Lung (tissue), 12 donors: Measurements from ENCODE around the gene HOXA11. TPM values are rescaled to one million over a fixed set of nuclear protein-coding genes. Genes with fewer than 3 reads are reported as not detected.

Experiments
- ATAC-seq: fragments of 200-7000 bp; cut with Tn5 transposase; one replicate; pipeline ENCODE4 v1.9.1; 2020; ENCODE audit warnings: moderate number of reproducible peaks; ENCODE audit not compliant: insufficient read depth, low FRiP score
- DNase-seq, 3 donors: peaks; one replicate each; pipeline ENCODE4 v3.0.0-alpha.2; 2013 to 2017
- H3K27ac ChIP-seq, 2 donors: one replicate each; pipeline ENCODE4 v1.5.1; 2013; ENCODE audit warnings: mild to moderate bottlenecking in 2 of 2, moderate library complexity in 2 of 2, control low read depth in 1 of 2, inconsistent platforms in 1 of 2, low read depth in 1 of 2, low read length in 1 of 2
- H3K27me3 ChIP-seq, 3 donors: one replicate each; pipeline ENCODE4 v1.5.1; 2013; ENCODE audit warnings: low read length in 2 of 3; ENCODE audit not compliant: control insufficient read depth in 3 of 3, insufficient read depth in 3 of 3
- H3K36me3 ChIP-seq, 4 donors: one replicate each; pipeline ENCODE4 v1.5.1; 2013; ENCODE audit warnings: low read length in 4 of 4, mild to moderate bottlenecking in 1 of 4, moderate library complexity in 1 of 4; ENCODE audit not compliant: control insufficient read depth in 4 of 4, insufficient read depth in 4 of 4
- H3K4me1 ChIP-seq, 5 donors: one replicate each; pipeline ENCODE4 v1.5.1; 2013; ENCODE audit warnings: low read length in 5 of 5, mild to moderate bottlenecking in 2 of 5, moderate library complexity in 1 of 5; ENCODE audit not compliant: control insufficient read depth in 5 of 5, insufficient read depth in 5 of 5
- H3K4me3 ChIP-seq: one replicate; pipeline ENCODE4 v1.5.1; 2013; ENCODE audit warnings: mild to moderate bottlenecking, control low read depth, moderate library complexity
- H3K9ac ChIP-seq, 2 donors: one replicate each; pipeline ENCODE4 v1.5.1; 2013; ENCODE audit warnings: low read length in 2 of 2, control low read depth in 1 of 2; ENCODE audit not compliant: insufficient read depth in 1 of 2
- H3K9me3 ChIP-seq, 4 donors: one replicate each; pipeline ENCODE4 v1.5.1; 2013; ENCODE audit warnings: low read length in 3 of 4, mild to moderate bottlenecking in 1 of 4, moderate library complexity in 1 of 4; ENCODE audit not compliant: control insufficient read depth in 4 of 4, insufficient read depth in 3 of 4
- WGBS, 2 donors: extraction: QIAGEN DNeasy Blood & Tissue Kit; methylation state at CpG; one replicate each; pipeline ENCODE4 v1.1.7; 2013; 5-methylcytosine and 5-hydroxymethylcytosine counted together
- polyA plus RNA-seq, 2 donors: library from polyadenylated mRNA; stranded (reverse); fragments of 200-250 nt; gene quantifications; one replicate each; pipeline ENCODE4 v1.2.1, GENCODE V29; 2013
- total RNA-seq, 2 donors: library from RNA; depleted of rRNA in 1 of 2; stranded (reverse); fragments of >200 nt in 1 of 2; gene quantifications; one replicate each; pipeline ENCODE4 v1.2.1, GENCODE V29; 2014 to 2021
- TF ChIP-seq, protein P1 (sequence below): IDR thresholded peaks from 2 replicates; pipeline ENCODE4 v1.5.1; 2012; ENCODE audit warnings: mild to moderate bottlenecking; ENCODE audit errors: control extremely low read depth, extremely low read depth
- donor health status: control.
- donor health status: control.
- donor health status: Bipolar disorder and iron deficiency.
- donor health status: healthy.
- donor health status: DM: yes; HTN: yes; CAD: no.

HOXA11 gene
- total and polyA plus RNA-seq, 4 donors: not detected

DNA sequence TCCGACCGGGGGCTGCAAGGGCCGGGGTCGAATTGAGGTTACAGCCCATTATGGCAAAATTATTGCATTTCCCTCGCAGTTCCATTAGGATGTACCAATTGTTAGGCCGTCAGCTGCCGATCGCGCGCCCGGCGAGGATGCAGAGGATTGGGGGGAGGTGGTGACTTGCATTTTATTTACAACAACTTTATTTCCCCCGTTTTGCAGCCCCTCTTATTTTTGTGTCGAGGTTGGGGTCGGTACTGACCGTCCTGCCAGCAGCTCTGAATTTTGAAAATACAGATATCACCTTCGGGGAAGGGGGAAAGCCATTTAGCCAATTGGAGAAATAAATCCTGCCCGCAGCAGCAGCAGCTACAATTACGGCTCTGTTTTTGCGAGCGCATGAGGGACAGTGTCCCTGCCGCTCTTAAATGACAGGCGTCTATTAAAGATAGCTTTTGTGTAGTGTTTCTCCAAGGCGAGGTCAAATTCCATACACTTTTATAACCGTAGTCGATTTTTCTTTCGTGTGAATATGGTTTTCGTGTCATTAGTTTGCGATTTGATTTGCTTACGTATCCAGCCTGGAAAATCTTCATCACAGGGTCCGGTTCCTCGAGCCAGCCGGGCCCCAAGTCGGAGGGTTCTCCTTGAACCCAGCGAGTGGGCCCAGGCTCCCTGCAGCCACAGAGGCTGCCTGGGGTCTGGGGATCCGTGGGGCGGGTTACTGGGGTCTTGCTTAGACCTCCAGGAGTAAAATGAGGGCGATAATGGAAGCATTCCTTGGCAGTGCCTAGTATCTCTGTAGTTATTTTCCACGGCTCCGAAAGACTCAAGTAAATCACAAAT is 40.9 kb downstream of the HOXA11 start:
- H3K27ac ChIP-seq: peak overlapping the region in 1 of 2 donors; percentile 83
- TF ChIP-seq, protein P1, sequence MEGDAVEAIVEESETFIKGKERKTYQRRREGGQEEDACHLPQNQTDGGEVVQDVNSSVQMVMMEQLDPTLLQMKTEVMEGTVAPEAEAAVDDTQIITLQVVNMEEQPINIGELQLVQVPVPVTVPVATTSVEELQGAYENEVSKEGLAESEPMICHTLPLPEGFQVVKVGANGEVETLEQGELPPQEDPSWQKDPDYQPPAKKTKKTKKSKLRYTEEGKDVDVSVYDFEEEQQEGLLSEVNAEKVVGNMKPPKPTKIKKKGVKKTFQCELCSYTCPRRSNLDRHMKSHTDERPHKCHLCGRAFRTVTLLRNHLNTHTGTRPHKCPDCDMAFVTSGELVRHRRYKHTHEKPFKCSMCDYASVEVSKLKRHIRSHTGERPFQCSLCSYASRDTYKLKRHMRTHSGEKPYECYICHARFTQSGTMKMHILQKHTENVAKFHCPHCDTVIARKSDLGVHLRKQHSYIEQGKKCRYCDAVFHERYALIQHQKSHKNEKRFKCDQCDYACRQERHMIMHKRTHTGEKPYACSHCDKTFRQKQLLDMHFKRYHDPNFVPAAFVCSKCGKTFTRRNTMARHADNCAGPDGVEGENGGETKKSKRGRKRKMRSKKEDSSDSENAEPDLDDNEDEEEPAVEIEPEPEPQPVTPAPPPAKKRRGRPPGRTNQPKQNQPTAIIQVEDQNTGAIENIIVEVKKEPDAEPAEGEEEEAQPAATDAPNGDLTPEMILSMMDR: no peak
- peaks cover 0 to 47% (median 3%) of the 10 kb centered on the region in 5 donors for H3K4me1 ChIP-seq
- ATAC-seq: no peak
- WGBS, 2 donors: 37 to 62% methylated on average over 40 of the region's 40 CpGs
- peaks cover 0 to 4% (median 0%) of the 10 kb centered on the region in 4 donors for H3K9me3 ChIP-seq
- H3K27me3 ChIP-seq: peaks cover 0 to 52% (median 14%) of the 10 kb centered on the region in 3 donors
- H3K36me3 ChIP-seq: peaks cover 0 to 45% (median 6%) of the 10 kb centered on the region in 4 donors
- H3K4me3 ChIP-seq: no peak overlapping the region
- peak in 2 of 3 donors; percentile 49 to 77 for DNase-seq
- peak overlapping the region in 1 of 2 donors; percentile 96 for H3K9ac ChIP-seq

DNA sequence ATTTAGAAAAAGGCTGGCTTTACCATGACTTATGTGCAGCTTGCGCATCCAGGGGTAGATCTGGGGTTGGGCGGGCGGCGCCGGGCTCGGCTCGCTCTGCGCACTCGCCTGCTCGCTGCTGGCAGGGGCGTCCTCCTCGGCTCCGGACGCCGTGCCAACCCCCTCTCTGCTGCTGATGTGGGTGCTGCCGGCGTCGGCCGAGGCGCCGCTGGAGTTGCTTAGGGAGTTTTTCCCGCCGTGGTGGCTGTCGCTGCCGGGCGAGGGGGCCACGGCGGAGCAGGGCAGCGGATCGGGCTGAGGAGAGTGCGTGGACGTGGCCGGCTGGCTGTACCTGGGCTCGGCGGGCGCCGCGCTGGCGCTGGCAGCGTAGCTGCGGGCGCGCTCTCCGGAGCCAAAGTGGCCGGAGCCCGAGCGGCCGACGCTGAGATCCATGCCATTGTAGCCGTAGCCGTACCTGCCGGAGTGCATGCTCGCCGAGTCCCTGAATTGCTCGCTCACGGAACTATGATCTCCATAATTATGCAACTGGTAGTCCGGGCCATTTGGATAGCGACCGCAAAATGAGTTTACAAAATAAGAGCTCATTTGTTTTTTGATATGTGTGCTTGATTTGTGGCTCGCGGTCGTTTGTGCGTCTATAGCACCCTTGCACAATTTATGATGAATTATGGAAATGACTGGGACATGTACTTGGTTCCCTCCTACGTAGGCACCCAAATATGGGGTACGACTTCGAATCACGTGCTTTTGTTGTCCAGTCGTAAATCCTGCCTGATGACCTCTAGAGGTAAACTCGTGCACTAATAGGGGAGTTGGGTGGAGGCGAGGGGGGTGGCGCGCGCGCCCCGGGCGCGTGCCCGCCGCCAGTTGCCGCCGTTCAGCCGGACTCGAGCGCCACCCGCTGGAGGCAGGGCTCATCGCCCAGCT is 41.7 kb downstream of the HOXA11 start, which contains the start of gene HOXA5:
Gene HOXA5, minus strand, starts transcription at position 659 of the 927 bp plus-strand sequence. Its CDS starts 74 bp downstream, at position 585.
- peak within 1 kb of the TSS in 1 of 2 donors; percentile 84 for H3K27ac ChIP-seq
- peaks cover 0 to 43% (median 12%) of the 10 kb centered on the region in 3 donors for H3K27me3 ChIP-seq
- peak; percentile 55 for ATAC-seq
- peaks cover 0 to 2% (median 0%) of the 10 kb centered on the region in 4 donors for H3K9me3 ChIP-seq
- H3K36me3 ChIP-seq: peaks cover 0 to 45% (median 7%) of the 10 kb centered on the region in 4 donors
- peaks cover 0 to 47% (median 3%) of the 10 kb centered on the region in 5 donors for H3K4me1 ChIP-seq
- TF ChIP-seq, protein P1: peak; percentile 37
- H3K4me3 ChIP-seq: peak within 1 kb of the TSS; percentile 89
- H3K9ac ChIP-seq: peak within 1 kb of the TSS; percentile 97 to 100
- peak; percentile 96 to 99 (median 98) for DNase-seq
- 33 to 51% methylated on average over 79 to 86 of the region's 86 CpGs for WGBS, 2 donors

DNA sequence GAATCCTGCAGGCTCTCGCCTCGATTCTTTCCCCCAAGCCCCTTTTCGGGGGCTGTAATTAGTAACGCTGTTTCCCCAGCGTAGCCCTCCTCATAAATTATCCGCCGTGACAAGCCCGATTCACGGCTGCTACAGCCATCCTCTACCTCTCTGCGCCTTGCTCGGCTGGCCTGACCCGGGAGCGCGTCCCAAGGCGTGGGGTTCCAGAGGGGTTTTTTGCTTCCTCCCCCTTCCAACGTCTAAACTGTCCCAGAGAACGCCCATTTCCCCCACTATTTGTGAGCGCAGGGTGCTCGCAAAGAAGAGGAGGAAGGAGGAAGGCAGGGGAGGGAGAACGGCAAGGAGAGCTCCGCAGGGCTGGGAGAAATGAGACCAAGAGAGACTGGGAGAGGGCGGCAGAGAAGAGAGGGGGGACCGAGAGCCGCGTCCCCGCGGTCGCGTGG is 42.4 kb downstream of the HOXA11 start:
- DNase-seq (peak in 1 of 3 donors; percentile 44), ATAC-seq (no peak)
- H3K9me3 ChIP-seq: peaks cover 0 to 2% (median 0%) of the 10 kb centered on the region in 4 donors
- peak overlapping the region in 1 of 2 donors; percentile 84 for H3K27ac ChIP-seq
- WGBS, 2 donors: 28 to 49% methylated on average over 22 to 29 of the region's 29 CpGs
- TF ChIP-seq, protein P1: no peak
- H3K9ac ChIP-seq: peak overlapping the region; percentile 97 to 100
- H3K4me3 ChIP-seq: peak overlapping the region; percentile 89
- H3K36me3 ChIP-seq: peaks cover 0 to 45% (median 7%) of the 10 kb centered on the region in 4 donors
- peaks cover 0 to 51% (median 0%) of the 10 kb centered on the region in 5 donors for H3K4me1 ChIP-seq
- peaks cover 0 to 42% (median 13%) of the 10 kb centered on the region in 3 donors for H3K27me3 ChIP-seq
